Naive thymus-derived CD8-positive, alpha-beta T cell (primary cell): Measurements from ENCODE around the gene CLEC5A. TPM values are rescaled to one million over a fixed set of nuclear protein-coding genes. Genes with fewer than 3 reads are reported as not detected.
"Not testable (repeated sequence)": the region's sequence is repeated elsewhere in the genome, so short reads cannot be mapped to it uniquely, and the experiment has no call there.

Experiments used
- ATAC-seq, 2 donors: fragments of 150-1000 bp; cut with Tn5 transposase in 1 of 2; sonication (Bioruptor Pico), chemical (Tn5 transposase) in 1 of 2; 1 replicate in 1 of 2; 2 replicates in 1 of 2; pipeline ENCODE4 v1.10.0; 2021; ENCODE audit warnings: mild to moderate bottlenecking in 2 of 2, moderate library complexity in 2 of 2
- POLR2A ChIA-PET: fragments of 350-600 bp; sonication (Branson Sonifier 250); formaldehyde crosslinking; loops from one replicate; lab custom pipeline; 2021; ENCODE audit warnings: antibody characterized with exemption; lab: Charles Lee
- DNase-seq, 10 donors: peaks; one replicate each; pipeline versions ENCODE4 v3.0.0 to v3.0.0-alpha.2; 2020 to 2022
- H3K27ac Mint-ChIP-seq, 10 donors: one replicate each; pipeline ENCODE4 v1.8.0; 2020 to 2022; ENCODE audit warnings: mild to moderate bottlenecking in 10 of 10, mixed read lengths in 10 of 10, moderate library complexity in 4 of 10, inconsistent platforms in 1 of 10
- H3K27me3 Mint-ChIP-seq, 5 donors: one replicate each; pipeline ENCODE4 v1.8.0; 2021 to 2022; ENCODE audit warnings: mixed read lengths in 5 of 5
- H3K36me3 Mint-ChIP-seq, 3 donors: one replicate each; pipeline ENCODE4 v1.8.0; 2020 to 2022; ENCODE audit warnings: mixed read lengths in 3 of 3, mild to moderate bottlenecking in 2 of 3, inconsistent platforms in 1 of 3
- H3K4me1 Mint-ChIP-seq, 4 donors: one replicate each; pipeline ENCODE4 v1.8.0; 2021 to 2022; ENCODE audit warnings: mixed read lengths in 4 of 4
- H3K4me3 Mint-ChIP-seq, 10 donors: one replicate each; pipeline ENCODE4 v1.8.0; 2020 to 2022; ENCODE audit warnings: mild to moderate bottlenecking in 10 of 10, mixed read lengths in 10 of 10, moderate library complexity in 6 of 10, inconsistent platforms in 1 of 10
- H3K9me3 Mint-ChIP-seq, 9 donors: one replicate each; pipeline ENCODE4 v1.8.0; 2020 to 2022; ENCODE audit warnings: mixed read lengths in 9 of 9, mild to moderate bottlenecking in 3 of 9, inconsistent platforms in 1 of 9, moderate library complexity in 1 of 9
- polyA plus RNA-seq, 3 donors: library from polyadenylated mRNA; unstranded; fragments of 300-500 nt; fragmentation: Illumina TruSeq; gene quantifications; one replicate each; pipeline ENCODE4 v1.2.3, GENCODE V29; 2021
- total RNA-seq, 8 experiments: library from RNA in 2 of 8; stranded (reverse) in 2 of 8; gene quantifications; one replicate each; pipeline ENCODE4 v1.2.3 and lab custom pipeline; 2021 to 2026

The CLEC5A gene
- total and polyA plus RNA-seq, 5 experiments from 2014 or later: 0.31 to 0.77 TPM; not detected in 3

GRCh38 chr7:141943846-141944245, 2.9 kb downstream of the CLEC5A start:
- POLR2A ChIA-PET: no interaction called here
- Mint-ChIP-seq H3K36me3 (peaks cover 0 to 22% (median 7%) of the 10 kb centered on the region in 3 donors), H3K27me3 (peaks cover 0 to 4% (median 1%) of the 10 kb centered on the region in 5 donors), H3K4me1 (peaks cover 0 to 4% (median 0%) of the 10 kb centered on the region in 4 donors), H3K4me3 (no peak overlapping the region), H3K9me3 (peaks cover 12 to 38% (median 30%) of the 10 kb centered on the region in 9 donors), H3K27ac (no peak overlapping the region)
- DNase-seq: no peak
- no peak for ATAC-seq

- no peak for ATAC-seq
- no peak for DNase-seq
- peaks cover 0 to 4% (median 4%) of the 10 kb centered on the region in 5 donors for H3K27me3 Mint-ChIP-seq
- no peak overlapping the region for H3K27ac Mint-ChIP-seq
- H3K4me1 Mint-ChIP-seq: peaks cover 0 to 4% (median 0%) of the 10 kb centered on the region in 4 donors
- H3K4me3 Mint-ChIP-seq: no peak overlapping the region
- peaks cover 0 to 22% (median 7%) of the 10 kb centered on the region in 3 donors for H3K36me3 Mint-ChIP-seq
- peaks cover 12 to 40% (median 31%) of the 10 kb centered on the region in 9 donors for H3K9me3 Mint-ChIP-seq
- POLR2A ChIA-PET: no interaction called here
These were observed 5.7 kb downstream of the CLEC5A start for GRCh38 chr7:141941075-141941474.

DNA sequence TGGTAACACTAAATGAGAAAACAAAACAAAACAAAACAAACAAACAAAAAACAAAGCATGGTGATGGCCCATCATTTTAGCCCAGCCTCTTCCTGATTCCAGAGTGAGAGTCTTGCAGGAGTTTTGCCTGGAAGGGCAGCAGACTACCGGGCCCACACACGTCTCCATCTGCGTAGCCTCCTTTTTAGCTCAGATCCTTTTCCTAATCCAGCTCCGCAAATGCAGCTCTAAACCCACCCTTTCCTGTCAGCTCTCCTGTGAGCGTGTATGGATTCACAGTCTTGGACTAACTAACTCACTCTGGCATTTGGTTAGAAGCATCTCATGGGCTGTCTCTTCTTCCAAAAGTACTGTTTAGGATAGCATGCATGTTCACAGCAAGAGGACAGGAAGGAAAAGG, 16.6 kb downstream of the CLEC5A start:
- Mint-ChIP-seq H3K9me3 (peaks cover 0 to 16% (median 7%) of the 10 kb centered on the region in 9 donors), H3K4me1 (no peaks in the 10 kb centered on the region), H3K36me3 (peaks cover 0 to 8% (median 2%) of the 10 kb centered on the region in 3 donors), H3K4me3 (no peak overlapping the region), H3K27me3 (peaks cover 2 to 36% (median 15%) of the 10 kb centered on the region in 5 donors), H3K27ac (no peak overlapping the region)
- ATAC-seq (no peak), DNase-seq (no peak)
- POLR2A ChIA-PET: no interaction called here

DNA sequence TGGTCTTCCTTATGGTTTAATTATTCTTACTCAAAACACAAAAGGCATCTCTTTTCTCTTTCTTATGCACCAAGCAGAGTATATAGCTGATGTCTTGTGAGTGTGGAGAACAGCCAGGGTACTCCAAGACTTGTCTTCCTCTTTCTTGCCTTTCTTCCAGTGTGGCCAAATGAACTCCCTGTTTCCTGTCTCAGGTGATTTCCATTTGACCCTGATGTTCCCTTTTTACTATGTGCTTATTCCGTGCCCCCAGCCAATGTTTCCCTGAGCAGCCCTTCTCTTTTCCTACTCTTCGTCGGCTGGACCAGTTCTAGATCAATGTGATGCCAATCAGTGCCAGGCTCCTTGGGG, 18.0 kb downstream of the CLEC5A start:
- Mint-ChIP-seq H3K4me3 (no peak overlapping the region), H3K36me3 (peaks cover 0 to 8% (median 2%) of the 10 kb centered on the region in 3 donors), H3K27ac (no peak overlapping the region), H3K9me3 (peaks cover 0 to 16% (median 6%) of the 10 kb centered on the region in 9 donors), H3K27me3 (peaks cover 2 to 28% (median 9%) of the 10 kb centered on the region in 5 donors), H3K4me1 (no peaks in the 10 kb centered on the region)
- DNase-seq: no peak
- POLR2A ChIA-PET: no interaction called here
- no peak for ATAC-seq

GRCh38 chr7:141928146-141928844, 18.5 kb downstream of the CLEC5A start:
- H3K9me3 Mint-ChIP-seq: peaks cover 0 to 16% (median 6%) of the 10 kb centered on the region in 9 donors
- no peak overlapping the region for H3K4me3 Mint-ChIP-seq
- no peaks in the 10 kb centered on the region for H3K4me1 Mint-ChIP-seq
- ATAC-seq (no peak), DNase-seq (no peak)
- POLR2A ChIA-PET: no interaction called here
- H3K27ac Mint-ChIP-seq: no peak overlapping the region
- H3K27me3 Mint-ChIP-seq: peaks cover 2 to 24% (median 8%) of the 10 kb centered on the region in 5 donors
- peaks cover 0 to 8% (median 2%) of the 10 kb centered on the region in 3 donors for H3K36me3 Mint-ChIP-seq

DNA sequence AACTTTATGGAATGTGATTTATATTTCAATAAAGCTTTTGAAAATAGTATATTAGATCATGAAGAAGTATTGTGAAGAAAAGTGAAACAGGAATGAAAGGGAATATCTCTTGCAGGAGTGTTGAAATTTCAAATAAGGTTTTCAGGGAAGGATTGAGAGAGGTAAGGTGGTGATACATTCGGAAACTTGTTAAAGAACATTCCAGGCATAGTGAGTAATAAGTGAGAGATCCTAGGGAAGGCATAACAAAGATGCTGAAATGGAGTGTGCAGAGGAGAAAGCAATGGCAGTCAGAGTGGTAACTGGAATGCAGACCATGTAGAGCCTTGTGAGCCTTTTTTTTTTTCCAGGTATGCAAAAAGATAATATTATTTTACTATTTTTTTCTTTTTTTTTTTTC, 26.5 kb downstream of the CLEC5A start:
- Mint-ChIP-seq H3K4me3 (no peak overlapping the region), H3K36me3 (no peaks in the 10 kb centered on the region), H3K4me1 (no peaks in the 10 kb centered on the region), H3K27me3 (peaks cover 0 to 3% (median 0%) of the 10 kb centered on the region in 5 donors), H3K27ac (peak overlapping the region in 1 of 10 donors; percentile 3), H3K9me3 (peaks cover 0 to 5% (median 2%) of the 10 kb centered on the region in 9 donors)
- POLR2A ChIA-PET: no interaction called here
- DNase-seq (no peak), ATAC-seq (no peak)

DNA sequence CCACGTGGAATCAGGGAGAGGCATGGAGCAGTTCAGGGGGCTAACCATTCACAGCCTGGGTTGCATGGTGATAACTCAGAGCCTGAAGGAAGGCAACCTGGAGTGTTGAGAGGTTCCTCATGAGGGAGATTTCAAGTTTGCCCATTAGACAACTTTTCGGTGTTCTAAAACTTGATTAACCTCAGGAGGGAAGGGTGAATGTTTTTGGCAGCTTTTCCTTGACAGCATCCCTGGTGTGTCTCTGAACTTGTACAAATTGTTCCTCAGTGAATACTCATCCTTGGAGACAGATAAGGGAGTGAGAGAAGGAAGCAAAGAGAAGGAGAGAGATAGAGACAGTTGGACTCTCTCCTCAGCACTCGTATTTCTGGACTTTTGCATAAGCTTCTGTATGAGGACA, 30.7 kb downstream of the CLEC5A start, which contains the start of gene OR9A4:
TSS of gene OR9A4 (plus strand) at position 301 of the 400 bp plus-strand sequence. CDS start 2,477 bp downstream, outside the sequence.
- DNase-seq: no peak
- Mint-ChIP-seq H3K36me3 (no peaks in the 10 kb centered on the region), H3K27ac (no peak within 1 kb of the TSS), H3K9me3 (peaks cover 0 to 5% (median 2%) of the 10 kb centered on the region in 9 donors), H3K27me3 (peaks cover 0 to 10% (median 5%) of the 10 kb centered on the region in 5 donors), H3K4me1 (no peaks in the 10 kb centered on the region), H3K4me3 (no peak within 1 kb of the TSS)
- POLR2A ChIA-PET: no interaction called here
- ATAC-seq: no peak

DNA sequence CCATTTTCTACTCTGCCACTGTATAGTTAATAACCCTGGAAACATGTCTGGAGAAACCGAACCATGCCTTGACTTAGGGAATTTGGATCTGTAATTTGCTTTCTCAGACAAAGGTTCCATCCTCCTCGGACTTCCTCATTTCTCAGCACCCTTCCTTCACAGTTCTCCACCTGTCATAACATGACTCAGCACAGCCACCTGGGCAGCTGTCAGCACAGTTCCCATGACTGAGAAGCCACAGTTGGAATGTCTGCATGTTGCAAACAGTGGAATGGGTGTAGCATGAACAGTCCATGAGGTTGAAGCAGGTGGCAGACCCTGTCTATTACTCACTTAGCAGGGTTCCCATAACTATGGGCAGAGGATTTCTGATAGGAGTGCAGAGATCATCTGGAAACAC, 31.2 kb downstream of the CLEC5A start:
- no peak for DNase-seq
- H3K27me3 Mint-ChIP-seq: peaks cover 4 to 14% (median 9%) of the 10 kb centered on the region in 5 donors

GRCh38 chr7:141911391-141911790, 35.4 kb downstream of the CLEC5A start:
- POLR2A ChIA-PET: no interaction called here
- H3K27me3 Mint-ChIP-seq: peaks cover 4 to 28% (median 11%) of the 10 kb centered on the region in 5 donors
- H3K4me1 Mint-ChIP-seq: no peaks in the 10 kb centered on the region
- H3K4me3 Mint-ChIP-seq: no peak overlapping the region
- no peaks in the 10 kb centered on the region for H3K9me3 Mint-ChIP-seq
- no peak overlapping the region for H3K27ac Mint-ChIP-seq
- no peaks in the 10 kb centered on the region for H3K36me3 Mint-ChIP-seq
- no peak for DNase-seq
- no peak for ATAC-seq

More for the DNA sequence above, 31.2 kb downstream of the CLEC5A start:
- Mint-ChIP-seq H3K9me3 (peaks cover 0 to 5% (median 2%) of the 10 kb centered on the region in 9 donors), H3K36me3 (no peaks in the 10 kb centered on the region), H3K4me1 (no peaks in the 10 kb centered on the region), H3K4me3 (no peak overlapping the region), H3K27ac (no peak overlapping the region)
- POLR2A ChIA-PET: no interaction called here
- ATAC-seq: no peak

DNA sequence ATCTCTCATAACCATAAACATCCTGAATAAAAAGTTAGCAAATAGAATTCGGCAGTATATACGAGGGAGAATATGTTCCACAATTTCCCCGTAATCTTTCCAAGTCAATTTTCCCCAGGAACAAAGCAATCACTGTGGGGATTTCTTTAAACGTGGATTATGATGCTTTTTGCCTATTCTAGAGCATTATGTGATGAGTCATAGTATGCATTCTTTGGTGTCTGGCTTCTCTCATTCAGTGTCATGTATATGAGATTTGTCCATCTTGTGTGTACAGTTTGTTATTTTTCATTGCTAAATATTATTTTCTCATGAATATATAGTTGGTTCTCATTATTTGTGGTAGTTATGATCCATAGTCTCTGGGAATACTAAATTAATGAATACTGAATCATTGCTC, 40.5 kb downstream of the CLEC5A start:
- H3K27me3 Mint-ChIP-seq: peaks cover 7 to 39% (median 9%) of the 10 kb centered on the region in 5 donors
- peaks cover 0 to 4% (median 0%) of the 10 kb centered on the region in 9 donors for H3K9me3 Mint-ChIP-seq
- H3K4me1 Mint-ChIP-seq: no peaks in the 10 kb centered on the region
- H3K36me3 Mint-ChIP-seq: peaks cover 0 to 3% (median 0%) of the 10 kb centered on the region in 3 donors
- no peak overlapping the region for H3K4me3 Mint-ChIP-seq
- POLR2A ChIA-PET: no interaction called here
- DNase-seq: no peak
- no peak for ATAC-seq
- no peak overlapping the region for H3K27ac Mint-ChIP-seq

GRCh38 chr7:141899366-141899765, 47.4 kb downstream of the CLEC5A start:
- H3K4me3 Mint-ChIP-seq, H3K27ac Mint-ChIP-seq, DNase-seq, POLR2A ChIA-PET, H3K4me1 Mint-ChIP-seq, ATAC-seq: not testable (repeated sequence)
- Mint-ChIP-seq H3K36me3 (peaks cover 0 to 10% (median 0%) of the 10 kb centered on the region in 3 donors), H3K27me3 (peaks cover 0 to 13% (median 4%) of the 10 kb centered on the region in 5 donors), H3K9me3 (peaks cover 0 to 18% (median 7%) of the 10 kb centered on the region in 9 donors)

DNA sequence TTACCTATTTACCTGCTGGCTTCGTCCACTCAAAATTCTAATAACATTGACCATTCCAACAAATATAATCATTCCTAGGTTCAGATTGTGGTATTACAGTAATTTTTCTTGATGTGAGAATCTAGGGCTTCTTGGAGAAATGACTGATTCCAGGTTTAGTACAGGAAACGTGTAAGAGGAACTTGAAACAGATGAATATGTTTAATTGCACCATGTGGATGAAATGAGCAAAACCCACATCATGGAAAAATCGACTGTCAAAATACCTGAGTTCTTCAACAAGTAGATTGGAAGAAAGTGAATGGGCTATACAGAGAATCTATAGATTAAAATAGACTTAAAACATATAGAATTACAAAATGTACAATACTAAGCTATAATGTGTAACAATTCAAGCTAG, 55.4 kb downstream of the CLEC5A start:
- peaks cover 0 to 4% (median 3%) of the 10 kb centered on the region in 3 donors for H3K36me3 Mint-ChIP-seq
- peaks cover 0 to 9% (median 0%) of the 10 kb centered on the region in 9 donors for H3K9me3 Mint-ChIP-seq
- no peak overlapping the region for H3K27ac Mint-ChIP-seq
- no peak overlapping the region for H3K4me3 Mint-ChIP-seq
- H3K4me1 Mint-ChIP-seq: no peaks in the 10 kb centered on the region
- ATAC-seq (no peak), DNase-seq (no peak)
- H3K27me3 Mint-ChIP-seq: peaks cover under 1 to 11% (median 7%) of the 10 kb centered on the region in 5 donors
- POLR2A ChIA-PET: no interaction called here

GRCh38 chr7:141889321-141889720, 57.5 kb downstream of the CLEC5A start:
- POLR2A ChIA-PET: no interaction called here
- no peak overlapping the region for H3K4me3 Mint-ChIP-seq
- H3K36me3 Mint-ChIP-seq: peaks cover 0 to 4% (median 3%) of the 10 kb centered on the region in 3 donors
- DNase-seq (no peak), ATAC-seq (no peak)
- no peak overlapping the region for H3K27ac Mint-ChIP-seq
- H3K4me1 Mint-ChIP-seq: no peaks in the 10 kb centered on the region
- H3K9me3 Mint-ChIP-seq: peaks cover 0 to 13% (median 0%) of the 10 kb centered on the region in 9 donors
- peaks cover 8 to 17% (median 8%) of the 10 kb centered on the region in 5 donors for H3K27me3 Mint-ChIP-seq
